ENCODE measurements around the gene MORC4.
"Not testable (repeated sequence)": the region's sequence is repeated elsewhere in the genome, so short reads cannot be mapped to it uniquely, and the experiment has no call there.

MORC4 gene

DNA sequence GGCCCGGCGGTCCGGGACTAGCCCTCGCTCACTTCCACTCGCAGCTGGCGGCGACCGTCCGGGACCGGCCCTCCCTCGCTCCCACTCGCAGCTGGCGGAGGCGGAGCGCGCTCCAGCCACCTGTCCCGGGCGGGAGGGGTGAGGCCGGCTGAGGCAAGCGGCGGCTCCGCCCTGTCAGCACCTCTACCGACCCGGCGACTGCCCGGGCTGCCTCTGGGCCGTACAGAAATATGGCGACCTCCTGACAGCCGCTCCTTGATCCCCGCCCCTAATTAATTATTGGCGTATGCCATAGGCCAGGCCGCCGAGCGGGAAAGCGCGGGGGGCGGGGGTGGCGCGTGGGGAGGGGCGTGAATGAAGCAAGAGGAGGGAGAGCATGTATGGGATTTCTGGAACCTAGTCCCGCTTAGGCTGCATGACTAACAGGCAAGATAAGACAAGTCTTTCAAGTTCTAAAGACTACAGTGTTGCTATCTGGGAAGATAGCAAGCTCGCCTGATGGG, at the start of gene MORC4:
Gene MORC4 (minus strand): TSS at position 200 of the 503 bp plus-strand sequence. CDS start 243 bp downstream, outside the sequence.
- DNase-seq (ENCODE audit: low read depth): peak; percentile 40

DNA sequence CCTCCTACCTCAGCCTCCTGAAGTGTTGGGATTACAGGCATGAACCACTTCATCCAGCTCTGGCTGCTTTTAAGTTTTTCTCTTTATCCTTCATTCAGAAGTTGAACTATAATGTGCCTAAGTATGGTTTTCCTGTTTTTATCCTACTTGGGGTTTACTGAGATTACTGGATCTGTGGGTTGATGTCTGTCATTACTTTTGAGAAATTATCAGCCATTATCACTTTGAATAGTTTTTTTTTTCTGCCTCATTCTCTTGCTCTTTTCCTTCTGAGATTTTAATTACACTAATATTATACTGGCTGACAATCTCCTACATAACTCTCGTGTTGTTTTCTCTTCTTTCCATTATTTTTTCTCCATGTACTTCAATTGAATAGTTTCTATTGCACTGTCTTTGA, 47.6 kb upstream of the MORC4 start:
- DNase-seq (ENCODE audit: low read depth): no peak

DNA sequence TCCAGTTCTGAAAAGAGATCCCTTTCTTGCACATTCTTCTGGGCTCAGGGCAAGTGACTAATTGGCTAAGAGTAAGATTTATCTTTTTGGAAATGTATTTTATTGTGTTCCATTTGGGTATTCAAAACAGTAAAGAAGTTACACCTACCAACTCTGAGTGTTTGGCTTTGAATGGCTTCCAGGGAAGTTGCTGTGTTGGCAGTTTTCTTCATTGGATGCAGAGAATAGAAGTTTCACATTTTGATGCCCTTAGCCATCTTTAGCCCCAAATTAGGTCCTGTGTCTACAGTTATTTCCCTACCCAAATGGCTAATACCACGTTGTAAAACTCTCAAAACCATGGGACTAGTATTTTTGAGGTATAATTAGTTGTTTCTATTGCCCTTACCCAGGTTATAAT, 29.7 kb upstream of the MORC4 start:
- DNase-seq (ENCODE audit: low read depth): no peak

DNA sequence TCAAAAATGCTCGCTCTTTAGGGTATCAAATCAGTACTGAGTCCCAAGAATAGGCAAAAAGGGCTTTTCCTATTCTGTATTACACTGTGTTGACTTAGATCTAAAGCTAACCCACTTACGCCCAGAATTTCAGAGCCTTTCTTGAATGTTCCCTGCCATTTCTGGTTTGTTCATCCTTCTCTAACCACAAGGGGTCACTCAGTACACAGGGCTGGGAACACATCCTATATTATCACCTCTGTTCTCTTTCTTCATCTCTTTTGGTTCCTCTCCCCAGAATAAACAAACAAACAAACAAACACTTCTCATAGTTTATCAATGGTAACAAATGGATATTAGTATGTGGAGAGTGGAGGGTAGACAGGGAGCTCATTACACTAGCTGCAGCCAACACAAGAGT, 25.5 kb upstream of the MORC4 start:
- DNase-seq (ENCODE audit: low read depth): no peak

- no peak for DNase-seq (ENCODE audit: low read depth)
Measured at GRCh38 chrX:107014936-107015335, 14.9 kb upstream of the MORC4 start.

DNA sequence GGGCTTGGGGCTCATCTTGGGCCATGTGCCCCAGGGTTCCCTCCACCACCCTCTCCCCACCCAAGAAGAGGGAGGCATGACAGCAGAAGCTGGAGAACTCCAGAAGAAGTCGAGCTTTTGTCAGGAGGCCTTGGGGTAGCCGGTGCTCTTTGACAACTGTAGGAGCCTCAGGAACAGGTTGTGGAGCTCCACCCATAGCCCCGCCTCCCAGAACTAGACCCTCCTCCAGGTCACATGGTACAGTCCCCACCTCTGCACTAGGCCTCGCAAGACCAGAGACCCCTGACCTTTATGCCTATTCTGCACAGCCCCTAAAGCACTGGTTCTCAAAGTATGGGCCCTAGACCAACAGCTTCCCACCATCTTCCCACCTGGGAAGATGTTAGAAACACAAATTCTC, 8.0 kb upstream of the MORC4 start:
- DNase-seq (ENCODE audit: low read depth): no peak

DNA sequence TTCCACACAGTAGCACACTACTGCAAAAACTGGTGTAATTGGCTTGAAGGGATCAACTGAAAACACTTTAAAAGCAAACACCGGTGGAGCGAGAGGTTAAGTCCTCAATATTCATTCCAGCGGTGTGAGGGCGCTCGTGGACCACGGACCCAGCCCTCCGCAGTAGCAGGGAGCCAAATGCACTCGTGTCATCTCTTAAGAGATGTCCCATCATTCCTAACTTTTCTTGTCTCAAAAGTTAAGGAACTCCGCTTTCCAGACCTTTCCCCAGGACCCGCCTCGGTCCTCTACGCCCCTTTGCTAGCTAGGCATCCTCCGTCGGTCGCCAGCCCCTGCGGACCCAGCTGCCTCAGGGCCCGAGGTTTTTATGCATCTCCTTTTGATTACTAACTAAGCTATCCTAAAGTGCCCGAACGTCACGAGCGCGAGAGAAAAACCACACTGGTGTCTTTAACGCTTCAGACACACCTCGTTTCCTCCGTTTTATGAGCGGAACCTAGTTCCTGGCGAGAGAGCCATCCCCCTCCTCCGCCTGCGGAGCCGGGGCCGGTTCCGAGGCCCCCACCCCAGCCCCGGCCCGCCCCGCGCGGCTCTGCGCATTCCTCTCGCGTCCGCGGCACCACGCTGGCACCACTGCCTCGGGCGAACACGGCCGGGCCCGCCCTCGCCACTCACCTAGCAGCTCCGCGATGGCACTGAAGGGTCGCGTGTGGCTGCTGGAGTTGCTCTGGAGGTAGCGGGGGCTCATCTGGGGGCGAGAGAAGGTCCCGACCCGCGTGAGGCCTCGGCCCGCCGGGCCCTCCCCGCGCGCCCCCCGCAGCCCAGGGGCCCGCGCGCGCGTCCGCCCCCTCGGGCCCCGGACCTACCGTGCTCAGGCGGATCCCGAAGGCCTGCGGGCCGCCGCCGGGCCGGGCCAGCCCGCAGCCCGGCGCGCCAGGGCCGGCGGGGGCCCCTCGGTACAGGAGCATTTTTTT, 723 bp downstream of the MORC4 start:
- peak; percentile 12 for DNase-seq (ENCODE audit: low read depth)

DNA sequence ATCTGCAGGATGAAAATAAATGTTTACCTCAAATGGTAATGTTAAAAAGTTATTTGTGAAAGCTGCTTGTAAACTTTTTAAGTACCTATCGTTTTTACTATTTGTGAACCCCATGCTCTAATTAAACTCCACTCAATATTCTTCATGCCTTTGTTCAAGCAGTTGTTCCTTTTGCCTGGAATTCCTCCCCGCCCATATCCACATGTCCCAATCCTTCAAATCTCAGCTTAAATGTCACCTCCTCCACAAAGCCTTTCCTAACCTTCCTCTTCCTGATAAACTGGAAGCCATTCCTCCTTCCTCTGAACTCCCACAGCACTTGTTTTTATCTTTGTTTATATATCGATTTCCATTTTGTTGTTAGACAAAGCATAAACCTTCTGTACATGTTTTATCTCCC, 2.4 kb downstream of the MORC4 start:
- no peak for DNase-seq (ENCODE audit: low read depth)

- DNase-seq (ENCODE audit: low read depth): no peak
Measured at GRCh38 chrX:106995678-106996077, 4.3 kb downstream of the MORC4 start.

DNA sequence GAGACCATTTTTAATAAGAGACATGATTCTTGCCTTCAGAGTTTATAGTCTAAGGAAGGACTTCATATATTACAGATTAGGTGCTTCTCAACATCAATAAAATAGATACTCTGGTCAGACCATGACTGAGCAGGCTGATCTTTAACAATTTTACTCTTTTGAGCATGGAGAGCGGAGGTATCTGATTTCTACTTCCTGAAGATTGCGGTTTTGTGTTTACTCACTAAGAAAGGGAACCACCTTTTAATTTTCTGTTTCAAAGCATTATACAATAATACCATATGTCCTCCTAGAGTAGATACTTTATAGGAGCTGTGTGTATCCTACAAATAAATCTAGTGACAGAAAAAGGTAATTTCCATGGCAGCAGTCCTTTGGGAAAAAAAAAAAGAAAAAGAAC, 12.5 kb downstream of the MORC4 start:
- DNase-seq (ENCODE audit: low read depth): no peak

GRCh38 chrX:106980952-106981626, 18.9 kb downstream of the MORC4 start:
- DNase-seq (ENCODE audit: low read depth): no peak

DNA sequence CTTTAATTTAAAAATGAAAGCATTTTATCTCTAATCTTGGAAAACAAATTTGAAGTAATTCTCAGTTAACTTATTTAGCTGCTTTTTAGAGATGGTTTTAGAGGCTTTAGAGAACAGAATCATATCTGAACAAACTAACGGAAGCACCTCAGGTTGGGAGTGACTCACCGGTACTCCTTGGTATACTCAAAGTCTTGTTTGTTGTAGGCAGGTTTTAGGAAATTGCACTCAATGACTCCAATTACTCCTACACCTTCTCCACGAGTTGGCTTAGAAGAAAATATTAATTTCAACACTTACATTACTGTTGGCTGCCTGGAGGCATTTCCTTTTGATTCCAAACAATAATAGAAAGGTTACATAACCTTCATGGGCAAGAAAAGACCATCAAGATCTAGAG, 23.6 kb downstream of the MORC4 start:
- no peak for DNase-seq (ENCODE audit: low read depth)

DNA sequence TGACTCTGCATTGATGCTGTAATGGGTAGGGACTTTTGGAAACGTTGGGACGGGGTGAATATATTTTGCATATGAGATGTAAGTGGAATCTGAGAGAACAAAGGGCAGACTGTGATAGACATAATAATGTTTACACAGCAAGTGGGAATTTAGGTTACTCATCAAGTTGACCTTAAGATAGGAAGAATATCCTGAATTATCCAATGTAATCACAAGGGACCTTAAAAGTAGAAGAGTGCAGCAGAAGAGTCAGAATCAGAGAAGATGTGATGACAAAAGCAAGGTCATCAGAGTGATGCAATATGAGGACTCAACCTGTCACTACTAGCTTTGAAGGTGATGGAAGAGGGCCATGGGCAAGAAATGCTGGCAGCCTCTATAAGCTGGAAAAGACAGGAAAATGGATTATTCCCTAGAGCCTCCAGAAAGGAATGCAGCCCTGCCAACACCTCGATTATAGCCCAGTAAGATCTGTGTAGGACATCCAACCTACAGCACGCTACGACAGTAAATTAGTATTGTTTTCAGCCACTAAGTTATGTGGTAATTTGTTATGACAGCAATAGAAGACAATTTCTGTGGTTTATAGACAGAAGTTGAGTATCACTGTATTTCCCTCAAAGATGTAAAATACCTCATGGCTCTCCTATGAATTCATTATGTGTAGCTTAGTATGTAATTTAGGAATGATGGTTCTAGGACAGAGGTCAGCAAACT, 26.4 kb downstream of the MORC4 start:
- no peak for DNase-seq (ENCODE audit: low read depth)

- no peak for DNase-seq (ENCODE audit: low read depth)
Measured at GRCh38 chrX:106972896-106973295, 27.1 kb downstream of the MORC4 start.

GRCh38 chrX:106966547-106966946, 33.5 kb downstream of the MORC4 start:
- DNase-seq (ENCODE audit: low read depth): not testable (repeated sequence)

DNA sequence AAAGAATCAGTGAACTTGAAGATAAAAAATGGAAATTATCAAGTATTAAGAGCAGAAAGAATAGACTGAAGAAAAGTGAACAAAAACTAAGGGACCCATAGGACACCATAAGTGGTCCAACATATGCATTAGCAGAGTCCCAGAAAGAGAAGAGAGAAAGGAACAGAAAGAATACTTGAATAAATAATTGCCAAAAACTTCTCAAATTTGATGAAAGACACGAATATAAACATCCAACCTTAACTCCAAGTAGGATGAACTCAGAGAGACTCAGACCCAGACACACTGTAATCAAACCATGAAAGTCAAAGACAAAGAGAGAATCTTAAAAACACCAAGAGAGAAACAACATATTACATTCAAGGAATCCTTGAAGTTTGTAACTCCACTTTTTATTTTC, 35.7 kb downstream of the MORC4 start:
- DNase-seq (ENCODE audit: low read depth): no peak

DNA sequence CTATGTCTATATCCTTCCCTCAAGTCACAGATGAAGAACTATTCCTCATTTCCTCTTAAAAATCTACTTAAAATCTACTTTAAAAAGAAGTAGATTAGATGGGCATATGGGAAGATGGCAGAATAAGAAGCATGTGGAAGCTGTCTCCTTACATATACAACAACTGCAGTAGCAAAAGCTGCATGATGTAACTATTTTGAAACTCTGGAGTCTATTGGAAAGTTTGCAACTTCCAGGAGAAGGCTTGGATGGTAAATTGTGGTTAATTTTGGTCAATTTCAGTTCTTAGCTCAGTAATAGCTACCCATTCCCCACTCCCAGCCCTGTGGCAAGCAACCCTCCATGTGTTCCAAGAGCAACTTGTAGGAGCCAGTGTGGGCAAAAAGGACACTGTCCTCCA, 36.9 kb downstream of the MORC4 start:
- no peak for DNase-seq (ENCODE audit: low read depth)

DNA sequence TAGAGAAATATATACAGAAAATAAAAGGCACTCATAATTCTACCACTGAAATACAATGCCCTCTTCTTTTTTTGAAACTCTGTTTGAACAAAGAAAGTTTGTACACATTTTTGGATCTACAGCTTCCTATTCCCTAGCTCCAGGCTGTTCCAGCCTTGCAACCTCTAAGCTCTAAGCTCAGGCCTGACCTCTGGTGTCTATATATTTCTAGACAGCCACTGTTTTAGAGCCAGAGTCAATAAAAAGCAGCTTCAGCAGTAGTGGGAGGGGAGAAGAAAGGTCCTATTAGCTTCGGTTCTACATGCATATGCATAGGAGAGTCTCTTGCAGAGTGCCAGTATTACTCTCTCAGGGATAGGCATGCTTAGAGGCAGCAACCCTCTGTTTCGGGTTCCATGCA, 40.1 kb downstream of the MORC4 start:
- no peak for DNase-seq (ENCODE audit: low read depth)

- no peak for DNase-seq (ENCODE audit: low read depth)
Measured at GRCh38 chrX:106957856-106958255, 42.2 kb downstream of the MORC4 start.

GRCh38 chrX:106955004-106955772, 44.8 kb downstream of the MORC4 start:
- no peak for DNase-seq (ENCODE audit: low read depth)

GRCh38 chrX:106954041-106954440, 46.0 kb downstream of the MORC4 start:
- DNase-seq (ENCODE audit: low read depth): no peak

DNA sequence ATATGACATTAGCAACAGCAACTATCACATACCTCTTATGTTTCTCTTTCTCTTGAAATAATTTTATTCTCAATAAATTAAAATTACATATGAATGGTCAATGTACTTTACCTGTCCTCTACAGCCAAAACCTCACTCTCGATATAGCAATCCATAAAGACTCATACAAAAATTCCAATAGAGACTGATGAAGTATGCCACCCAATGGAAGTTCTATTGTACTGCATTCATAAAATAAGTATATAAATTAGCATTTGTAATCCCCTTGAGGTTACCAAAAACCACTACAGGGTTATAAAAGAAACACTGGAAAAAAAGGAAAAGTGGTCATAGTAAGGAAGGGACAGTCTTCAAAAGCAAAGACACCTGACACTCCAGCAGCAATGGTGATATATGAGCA, 47.0 kb downstream of the MORC4 start:
- no peak for DNase-seq (ENCODE audit: low read depth)
